Tongue (tissue), 2 donors: Measurements from ENCODE around the gene ARHGAP6. TPM values are rescaled to one million over a fixed set of nuclear protein-coding genes. Genes with fewer than 3 reads are reported as not detected.

Source experiments
- DNase-seq: peaks from one replicate; pipeline ENCODE4 v3.0.0-alpha.2; 2015
- total RNA-seq: library from RNA; depleted of rRNA; stranded (reverse); fragments of >200 nt; gene quantifications from one replicate; pipeline ENCODE4 v1.2.3, GENCODE V29; 2014

ARHGAP6 gene
- total RNA-seq, 1 donor from 2014 or later = 9.2 TPM

DNA sequence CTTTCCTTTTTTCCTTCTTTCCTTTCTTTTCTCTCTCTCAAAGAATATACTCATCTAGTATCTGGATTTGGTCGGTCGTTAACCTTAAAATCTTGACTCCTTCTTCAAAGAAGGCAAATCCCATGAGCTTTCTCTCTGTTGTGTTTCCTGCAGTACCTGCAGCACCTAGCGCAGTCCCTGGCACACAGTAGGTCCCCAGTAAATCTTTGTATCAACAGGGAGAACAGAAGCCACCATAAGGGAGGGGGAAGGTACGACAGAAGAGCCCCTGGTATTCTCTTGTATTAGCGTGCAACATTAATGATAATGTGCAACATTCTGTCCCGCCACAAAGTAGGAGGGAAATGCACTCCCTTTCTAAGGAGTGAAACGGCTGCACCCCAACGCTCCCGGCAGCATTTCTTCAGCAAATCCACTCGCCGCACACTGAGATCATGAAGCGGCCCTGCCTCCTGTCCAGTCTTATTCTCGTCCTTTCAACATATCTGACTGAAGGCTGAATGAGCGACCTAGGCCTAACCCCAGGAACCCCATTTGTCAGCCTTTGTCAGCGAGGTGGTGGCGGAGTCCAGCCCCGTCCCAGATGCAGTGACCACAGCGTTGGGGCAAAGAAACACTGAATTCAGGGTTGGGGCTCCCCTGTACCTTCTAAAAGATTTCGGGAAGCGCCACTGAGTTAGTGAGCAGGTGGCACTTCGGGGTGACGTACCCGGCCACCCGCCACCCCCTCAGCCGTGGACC lies 238.8 kb downstream of the ARHGAP6 start:
- peak; percentile 34 for DNase-seq

DNA sequence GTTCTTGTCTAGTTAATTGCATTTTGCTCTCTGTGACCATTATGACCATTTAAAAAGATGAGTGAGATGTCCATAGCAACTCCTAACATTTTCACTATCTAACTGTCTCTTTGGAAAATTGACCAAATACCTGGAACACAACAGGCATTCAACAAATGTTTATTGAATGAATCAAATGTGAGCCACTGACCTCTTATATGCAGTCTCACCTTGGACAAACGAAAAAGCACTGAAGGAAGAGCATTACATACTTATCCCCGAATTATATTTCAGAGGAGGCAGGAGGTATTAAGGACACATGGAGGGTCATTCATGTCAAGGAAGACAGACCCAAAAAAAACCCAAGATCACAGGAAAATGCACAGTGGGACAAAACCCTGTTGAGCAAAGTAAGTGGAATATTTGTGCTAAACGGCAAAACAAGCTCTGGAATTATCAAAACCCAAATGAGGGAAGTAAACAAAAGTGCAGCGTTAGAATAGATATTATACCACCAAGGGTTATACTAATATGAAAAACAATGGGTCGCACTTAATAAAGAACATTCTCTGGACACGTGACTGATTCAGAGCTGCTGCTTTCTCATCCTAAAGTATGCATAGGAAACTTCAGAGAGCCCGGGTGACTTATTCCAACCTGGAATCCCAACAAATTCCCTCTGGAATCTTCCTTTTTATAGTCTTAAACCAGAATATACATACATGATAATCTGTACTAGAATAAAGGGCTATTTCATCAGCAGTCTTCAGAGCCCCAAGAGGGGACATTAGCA lies 240.6 kb downstream of the ARHGAP6 start:
- DNase-seq = no peak

DNA sequence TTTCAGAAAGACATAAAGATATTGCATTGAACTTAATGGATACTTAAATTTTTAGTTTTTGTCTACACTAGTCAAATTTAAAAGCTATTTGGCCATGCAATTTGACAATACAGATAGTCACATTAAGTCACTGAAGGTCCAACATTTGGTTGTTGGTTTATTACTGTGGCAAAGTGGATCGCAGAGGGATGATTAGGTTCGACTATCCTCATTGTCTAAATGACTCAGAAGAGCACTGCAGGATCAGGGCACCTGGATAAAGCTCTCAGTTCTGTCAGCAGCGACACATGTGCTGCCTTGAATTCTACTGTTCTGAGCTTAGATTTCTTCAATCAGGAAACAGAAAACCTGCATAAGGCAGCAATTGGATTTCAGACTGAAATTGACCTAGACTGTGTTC lies 241.8 kb downstream of the ARHGAP6 start:
- no peak for DNase-seq

DNA sequence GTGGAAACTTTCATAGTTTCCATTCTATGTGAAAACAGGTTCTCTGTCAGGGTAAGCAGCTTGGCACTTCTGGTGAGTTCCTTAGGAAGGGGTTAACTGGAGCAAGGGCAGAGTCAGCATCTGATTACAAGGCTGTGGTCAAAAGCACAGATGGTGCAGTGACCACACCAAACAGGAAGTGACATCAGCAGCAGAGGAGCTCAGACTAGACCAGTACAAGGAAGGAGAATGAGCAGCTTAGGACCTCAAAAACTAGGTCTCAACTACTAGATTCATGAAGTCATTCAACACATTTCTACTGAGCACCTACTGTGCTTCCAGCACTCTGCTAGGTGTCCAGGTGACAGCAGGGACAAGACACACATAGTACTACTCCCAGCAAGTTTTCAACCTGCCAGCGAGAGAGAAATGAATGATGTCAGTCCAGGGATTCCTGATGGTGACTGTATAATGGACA lies 242.3 kb downstream of the ARHGAP6 start:
- DNase-seq = no peak

DNA sequence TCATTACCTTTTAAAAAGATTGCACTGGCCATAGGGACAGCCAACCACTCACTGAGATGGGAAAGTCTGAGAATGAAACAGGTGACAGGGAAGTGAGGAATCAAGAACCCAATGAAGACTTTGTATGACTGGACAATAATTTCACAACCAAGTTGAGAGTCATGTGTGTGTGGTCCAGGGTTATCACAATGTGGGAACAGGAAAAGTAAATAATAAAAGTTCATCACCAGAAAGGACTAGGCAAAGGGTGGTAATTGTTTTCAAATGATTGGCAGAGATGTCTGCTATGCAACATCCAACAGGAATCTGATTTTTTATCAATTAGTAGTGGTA lies 243.2 kb downstream of the ARHGAP6 start:
- DNase-seq = no peak

DNA sequence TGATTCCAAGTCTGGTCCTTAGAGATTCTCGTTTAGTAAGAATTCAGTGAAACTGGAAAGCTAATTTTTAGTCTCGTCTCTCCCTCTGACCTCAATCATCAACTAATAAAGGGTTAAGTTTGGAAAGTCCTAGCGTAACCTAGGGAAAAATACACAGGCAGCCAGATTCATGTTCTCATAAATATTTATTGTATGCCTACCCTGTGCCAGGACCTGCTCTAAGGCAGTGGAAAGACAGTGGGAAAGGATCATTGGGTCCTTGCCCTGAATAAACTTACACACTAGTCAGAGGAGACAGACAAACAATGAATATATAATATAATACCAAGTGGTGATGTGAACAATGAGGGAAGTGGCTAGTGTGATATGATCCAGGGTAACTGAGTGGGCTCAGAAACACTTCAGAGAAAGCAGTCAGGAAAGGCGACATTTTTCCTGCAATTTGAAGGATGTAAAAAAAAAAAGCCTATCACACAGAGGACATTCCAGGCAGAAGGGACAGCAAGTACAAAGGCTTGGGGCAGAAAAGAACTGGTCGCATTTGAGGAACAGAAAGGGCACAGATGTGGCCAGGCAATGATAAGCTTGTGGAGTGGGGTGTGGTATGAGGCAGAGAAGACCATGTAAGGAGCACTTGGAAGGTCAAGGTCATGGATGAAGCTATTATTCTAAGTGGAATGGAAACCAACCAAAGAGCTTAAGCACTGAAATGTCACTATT lies 243.8 kb downstream of the ARHGAP6 start:
- DNase-seq = no peak

DNA sequence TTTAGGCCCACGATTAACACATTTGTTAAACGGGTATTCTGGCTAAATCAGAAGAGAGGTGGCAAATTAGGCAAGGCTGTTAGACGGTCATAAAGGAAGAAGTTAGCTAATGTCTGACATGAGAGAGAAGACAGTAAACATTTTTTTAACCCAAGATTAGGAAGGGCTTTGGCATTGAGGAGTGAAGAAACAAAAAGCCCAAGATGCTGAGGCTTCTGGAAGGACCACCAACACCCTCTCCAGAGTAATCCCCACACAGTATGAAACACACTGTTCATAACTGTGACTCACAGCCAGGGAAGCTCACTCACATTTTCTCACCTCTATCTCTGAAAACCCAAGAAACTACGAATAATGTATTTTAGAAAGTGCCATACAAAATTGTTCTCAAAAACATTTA lies 244.9 kb downstream of the ARHGAP6 start:
- no peak for DNase-seq

DNA sequence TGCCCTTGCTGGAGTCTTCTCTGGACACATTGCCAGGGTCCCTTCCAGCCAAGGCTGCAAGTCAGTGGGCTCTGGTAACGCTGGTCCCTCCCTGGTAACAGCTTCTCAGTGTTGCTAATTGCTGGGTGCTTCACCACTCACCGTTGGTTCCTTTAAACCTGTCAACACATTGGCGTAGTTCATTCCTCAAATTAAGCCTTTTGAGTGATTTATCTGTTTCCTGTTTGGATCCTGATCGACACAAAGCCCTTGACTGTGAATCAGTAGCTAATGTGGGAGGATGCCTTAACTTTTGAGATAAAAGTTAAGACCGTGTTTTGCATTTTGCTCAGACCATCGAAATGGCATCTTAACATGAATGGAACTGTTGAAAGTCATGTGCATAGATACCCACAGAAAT lies 246.6 kb downstream of the ARHGAP6 start:
- DNase-seq = no peak

DNA sequence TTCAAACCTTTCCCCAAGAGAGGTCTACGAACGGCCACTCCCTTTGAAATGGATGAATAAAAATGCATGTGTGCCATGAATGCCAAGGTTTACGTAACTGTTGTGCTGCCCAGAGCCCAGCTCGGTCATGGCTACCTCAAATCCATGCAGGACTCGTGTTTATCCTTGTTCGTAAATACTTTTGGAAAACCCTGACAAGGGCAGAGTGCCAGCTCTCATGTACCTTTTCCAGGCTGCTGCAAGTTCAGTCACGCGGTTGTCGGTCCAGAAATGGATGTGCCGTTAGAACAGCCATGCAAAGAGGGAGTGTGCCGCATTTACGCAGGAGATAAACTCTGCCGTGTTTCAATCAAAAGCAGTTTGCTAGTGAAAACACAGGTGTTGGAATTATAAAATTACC lies 249.1 kb downstream of the ARHGAP6 start:
- no peak for DNase-seq

DNA sequence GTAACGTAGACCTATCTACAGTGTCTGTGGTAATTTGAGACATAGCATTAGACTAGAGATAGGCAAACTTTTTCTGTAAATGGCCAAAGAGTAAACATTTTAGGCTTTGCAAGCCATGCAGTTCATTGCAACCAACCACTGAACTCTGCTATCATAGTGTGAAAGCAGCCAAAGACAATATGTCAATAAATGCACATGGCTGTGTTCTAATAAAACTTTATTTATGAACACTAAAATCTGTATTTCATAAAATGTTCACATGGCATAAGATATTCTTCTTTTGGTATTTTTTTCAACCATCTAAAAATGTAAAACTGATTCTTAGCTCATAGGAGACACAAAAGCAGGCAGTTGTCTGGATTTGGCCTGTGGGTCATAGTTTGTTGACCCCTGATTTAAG lies 251.6 kb downstream of the ARHGAP6 start:
- no peak for DNase-seq

DNA sequence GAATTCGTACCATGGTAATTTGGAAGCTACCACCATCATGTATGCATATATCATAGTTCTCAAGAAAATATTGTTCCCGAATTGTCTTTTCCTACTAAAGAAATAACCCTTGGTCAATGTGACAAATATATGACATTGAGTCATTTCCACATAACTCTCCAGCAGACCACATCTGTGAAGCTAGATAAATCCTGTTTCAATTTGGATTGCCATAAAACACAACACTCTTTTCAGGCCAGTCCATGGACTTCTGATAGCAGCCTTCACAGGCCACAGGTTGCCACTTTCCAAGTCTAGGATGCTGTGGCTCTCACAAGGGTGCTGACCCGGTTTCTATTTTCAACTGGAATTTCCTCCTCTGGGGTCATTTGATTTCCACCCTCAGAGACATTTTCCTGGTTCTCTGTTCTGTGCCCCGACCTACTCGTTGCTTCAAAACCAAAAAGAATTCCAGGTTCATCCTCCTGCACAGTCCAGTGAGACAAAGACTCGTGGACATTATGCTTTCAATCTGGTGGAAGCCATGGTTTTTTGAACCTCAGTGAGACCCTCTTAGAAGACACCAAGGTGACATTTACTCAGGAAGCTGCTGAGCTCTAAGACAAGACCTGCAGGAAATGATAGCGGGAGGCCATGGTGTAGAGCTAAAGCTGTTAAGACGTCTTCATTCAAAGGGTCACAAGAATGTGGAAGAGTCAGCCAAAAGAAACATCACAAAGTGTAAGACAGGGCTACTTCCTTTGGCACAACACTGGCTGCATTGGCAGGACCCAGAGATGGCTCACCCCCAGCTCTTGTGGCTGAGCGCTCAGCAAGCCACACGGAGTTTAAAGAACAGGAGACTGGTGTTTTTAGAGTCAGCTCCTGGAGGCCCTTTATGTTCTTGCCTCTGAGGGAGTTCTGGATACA lies 252.8 kb downstream of the ARHGAP6 start:
- DNase-seq = no peak

DNA sequence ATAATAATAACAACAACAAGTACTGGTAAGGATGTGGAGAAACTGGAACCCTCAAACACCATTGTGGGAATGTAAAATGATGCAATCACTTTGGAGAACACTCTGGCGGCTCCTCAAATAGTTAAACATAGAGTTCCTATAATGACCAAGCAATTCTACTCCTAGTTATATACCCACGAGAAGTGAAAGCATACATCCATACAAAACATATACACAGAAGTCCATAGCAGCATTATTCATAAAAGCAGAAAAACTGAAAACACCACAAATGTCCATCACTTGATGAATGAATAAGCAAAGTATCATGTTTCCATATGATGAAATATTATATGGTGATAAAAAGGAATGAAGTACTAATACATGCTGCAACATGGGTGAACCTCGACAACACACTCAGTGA lies 255.8 kb downstream of the ARHGAP6 start:
- no peak for DNase-seq

DNA sequence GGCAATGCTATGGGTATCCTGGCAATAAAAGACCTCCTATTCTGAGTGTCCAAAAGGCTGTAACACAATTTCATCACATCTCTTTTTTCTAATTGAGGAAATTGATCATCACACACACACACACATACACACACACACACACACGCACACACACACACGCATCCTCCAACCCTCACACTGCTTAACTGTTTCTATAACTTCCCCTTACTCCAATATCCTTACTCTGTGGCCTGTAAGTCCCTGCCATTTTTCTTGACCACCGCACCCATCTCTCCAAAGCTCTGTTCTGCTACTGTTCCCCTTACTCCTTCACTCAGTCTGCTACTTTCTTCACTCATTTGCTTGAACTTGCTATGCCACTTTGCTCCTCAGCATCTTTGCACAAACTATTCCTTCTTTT lies 256.9 kb downstream of the ARHGAP6 start:
- no peak for DNase-seq

DNA sequence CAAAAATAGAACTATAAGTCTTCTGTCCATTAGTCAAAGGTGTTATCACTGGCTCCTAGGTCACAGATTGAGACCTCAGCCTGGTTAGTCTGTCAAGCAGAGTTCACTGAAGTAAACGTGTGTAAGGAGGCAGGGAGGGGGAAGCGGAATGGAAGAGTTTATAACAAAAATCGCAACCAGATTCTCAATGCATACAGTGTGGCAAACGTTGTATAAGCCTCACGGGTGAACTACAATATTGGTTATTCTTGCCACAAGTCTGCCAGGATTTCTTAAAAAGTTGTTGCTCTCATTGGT lies 257.7 kb downstream of the ARHGAP6 start:
- no peak for DNase-seq

DNA sequence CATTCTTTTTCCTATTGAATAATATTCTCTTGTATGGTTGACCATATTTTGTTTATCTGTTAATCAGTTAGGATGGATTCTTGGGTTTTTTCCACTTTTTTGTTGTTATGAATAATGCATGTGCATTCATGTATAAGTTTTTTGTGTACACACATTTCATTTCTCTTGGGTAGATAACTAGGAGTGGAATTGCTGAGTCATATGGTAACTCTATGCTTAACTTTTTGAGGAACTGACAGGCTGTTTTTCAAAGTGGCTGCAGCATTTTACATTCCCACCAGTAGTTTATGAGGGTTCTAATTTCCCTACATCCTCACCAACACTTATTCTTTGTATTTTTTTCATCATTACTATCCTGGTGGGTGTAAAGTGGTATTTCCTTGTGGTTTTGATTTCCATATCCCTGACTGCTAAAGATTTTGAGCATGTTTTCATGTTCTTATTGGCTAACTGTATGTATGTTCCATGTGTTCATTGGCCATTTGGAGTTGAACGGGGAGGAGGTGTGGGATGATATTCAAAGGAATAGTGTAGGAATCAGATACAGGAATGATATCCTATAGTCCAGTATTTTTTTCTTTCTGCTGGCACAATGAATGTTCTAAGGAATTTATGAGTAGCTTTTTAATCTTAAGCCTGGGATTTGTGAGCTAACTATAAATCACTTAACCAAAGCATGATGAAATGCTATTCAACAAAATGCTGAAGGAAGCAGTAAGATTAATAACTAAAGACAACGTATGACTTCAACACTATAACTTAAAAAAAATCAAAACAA lies 258.2 kb downstream of the ARHGAP6 start:
- DNase-seq = no peak

DNA sequence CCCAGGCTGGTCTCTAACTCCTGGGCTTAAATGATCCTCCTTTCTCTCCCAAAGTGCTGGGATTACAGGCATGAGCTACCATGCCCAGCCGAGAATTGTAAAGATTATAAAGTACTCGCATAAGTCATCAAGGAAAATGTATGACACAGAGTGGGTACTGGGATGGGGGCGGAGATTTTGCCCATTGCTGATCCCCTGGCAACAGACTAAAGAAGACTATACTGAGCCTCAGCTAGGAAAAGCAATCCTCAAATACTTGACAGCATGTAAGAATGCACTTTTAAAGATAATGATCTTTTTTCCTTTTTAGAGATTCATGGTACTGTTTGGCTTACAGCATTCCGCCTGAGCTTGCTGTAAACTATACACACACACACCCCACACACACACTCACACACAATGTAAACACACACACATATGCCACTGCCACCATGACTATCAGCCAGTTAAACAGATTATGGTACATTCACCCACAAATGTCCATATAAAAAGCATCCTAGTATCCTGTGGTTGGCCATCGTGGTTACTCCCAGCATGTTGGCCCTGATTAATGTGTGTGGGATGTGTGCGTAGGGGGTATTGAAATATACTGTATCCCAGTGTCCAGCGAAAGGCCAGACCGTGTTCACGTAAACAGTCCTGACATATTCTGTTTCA lies 259.5 kb downstream of the ARHGAP6 start:
- DNase-seq = no peak

DNA sequence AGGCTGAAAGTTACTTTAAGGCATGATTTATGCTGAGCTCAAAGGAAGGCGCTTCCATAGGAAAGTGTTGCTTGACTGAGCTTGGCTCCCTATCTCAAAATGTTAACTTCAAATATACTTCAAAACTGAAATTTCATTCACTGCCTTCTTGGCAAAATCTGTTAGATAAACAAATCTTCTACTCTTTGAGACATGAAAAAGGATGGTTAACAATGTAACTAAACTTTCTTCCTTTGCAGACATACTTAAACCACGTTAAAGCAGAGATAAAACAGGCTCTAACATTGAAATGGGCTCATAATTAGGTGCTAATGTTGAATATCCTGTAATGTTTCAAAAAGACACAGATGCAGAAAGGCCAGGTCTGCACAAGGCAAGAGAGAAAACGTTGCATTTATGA lies 262.1 kb downstream of the ARHGAP6 start:
- no peak for DNase-seq

DNA sequence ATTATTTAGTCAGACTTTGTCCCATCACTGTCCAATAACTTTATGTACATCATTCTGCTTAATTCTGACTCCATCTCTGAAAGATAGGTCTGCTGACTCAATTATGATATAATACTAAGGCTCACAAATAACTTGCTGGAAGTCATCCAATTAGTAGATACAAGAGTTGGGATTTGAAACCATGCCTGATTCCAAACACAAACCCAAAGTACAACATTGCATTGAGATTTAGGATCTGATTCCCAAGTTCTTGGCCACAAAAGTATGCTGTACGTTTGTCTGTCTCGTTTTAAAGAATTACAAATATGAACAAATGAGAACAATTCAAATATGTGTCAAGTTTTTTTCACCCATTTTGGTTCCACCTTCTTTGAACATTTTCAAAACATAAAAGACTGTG lies 263.8 kb downstream of the ARHGAP6 start:
- no peak for DNase-seq

DNA sequence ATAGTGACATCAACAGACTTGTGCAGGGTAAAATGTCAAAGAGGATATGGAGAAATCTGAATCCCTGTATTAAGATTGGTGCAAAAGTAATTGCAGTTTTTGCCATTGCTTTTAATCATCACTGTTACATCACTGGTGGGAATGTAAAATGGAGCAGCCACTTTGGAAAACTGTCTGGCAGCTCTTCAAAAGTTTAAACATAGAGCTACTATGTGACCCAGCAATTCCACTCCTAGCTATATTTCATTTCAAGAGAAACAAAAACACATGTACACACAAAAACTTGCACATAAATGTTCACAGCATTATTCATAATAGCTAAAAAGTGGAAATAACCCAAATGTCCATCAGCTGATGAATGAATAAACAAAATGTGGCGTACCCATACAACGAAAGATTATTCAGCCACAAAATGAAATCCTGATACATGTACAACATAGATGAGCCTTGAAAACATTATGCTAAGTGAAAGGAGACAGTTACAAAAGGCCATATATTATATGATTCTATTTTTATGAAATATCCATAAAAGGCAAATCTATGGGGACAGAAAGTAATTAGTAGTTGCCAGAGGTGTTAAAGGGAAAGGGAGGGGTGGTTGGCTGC lies 266.1 kb downstream of the ARHGAP6 start:
- DNase-seq = no peak

DNA sequence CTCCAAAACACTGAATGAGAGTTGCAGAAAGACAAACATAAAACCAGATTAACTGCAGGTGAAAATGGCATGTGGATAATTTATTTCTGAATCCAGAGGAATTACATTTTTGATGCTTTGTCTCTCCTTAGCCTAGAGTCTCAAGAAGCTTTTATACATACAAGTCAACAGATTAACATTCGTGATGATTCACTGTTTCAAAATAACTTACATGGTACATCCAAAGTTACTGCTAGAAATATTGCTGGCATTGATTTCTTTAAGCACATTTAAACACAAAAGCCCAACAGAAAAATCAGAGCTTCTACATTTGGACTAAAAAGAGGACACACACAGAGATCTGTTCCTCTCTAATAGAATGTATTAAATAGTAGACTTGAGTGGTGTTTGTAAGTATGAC lies 266.9 kb downstream of the ARHGAP6 start:
- DNase-seq = no peak

DNA sequence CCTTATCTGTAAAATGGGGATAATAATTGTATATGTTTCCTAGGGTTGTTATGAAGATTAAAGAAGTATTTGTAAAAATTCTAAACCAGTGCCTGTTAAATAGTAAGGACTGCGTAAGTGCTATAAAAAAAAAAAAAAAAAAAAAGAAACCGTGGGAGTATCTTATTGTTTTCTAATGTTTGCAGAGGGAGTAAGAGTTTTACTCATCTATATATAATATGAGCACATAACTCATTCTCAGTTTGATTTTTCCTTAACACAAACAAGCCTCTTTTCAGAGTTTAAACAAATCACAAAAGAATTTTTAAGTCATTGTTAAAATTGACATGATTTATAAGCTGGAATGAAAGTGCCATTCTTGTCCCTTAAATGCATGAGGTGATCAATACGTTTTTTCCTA lies 267.6 kb downstream of the ARHGAP6 start:
- no peak for DNase-seq
